WTC11 (cell line): ENCODE data around the gene SLC36A2. TPM values are rescaled to one million over a fixed set of nuclear protein-coding genes. Genes with fewer than 3 reads are reported as not detected.

ENCODE experiments used
- ATAC-seq: fragments of 200-7000 bp; cut with Tn5 transposase; 2 replicates; pipeline ENCODE4 v1.10.0; 2021; ENCODE audit warnings: mild to moderate bottlenecking, moderate library complexity
- Bru-seq: library from RNA; stranded (reverse); fragments of 400-500 nt; gene quantifications from one replicate; lab custom pipeline; 2021; lab: Mats Ljungman, UMichigan
- CTCF ChIA-PET: fragments of 300-600 bp; sonication (Branson Sonifier 250); formaldehyde crosslinking; loops from one replicate; lab custom pipeline; 2021; ENCODE audit warnings: antibody characterized with exemption; lab: Charles Lee
- POLR2A ChIA-PET: fragments of 350-600 bp; sonication (Branson Sonifier 250); formaldehyde crosslinking; loops from one replicate; lab custom pipeline; 2021; ENCODE audit warnings: antibody characterized with exemption; lab: Charles Lee
- DNase-seq: peaks from one replicate; pipeline ENCODE4 v3.0.0; 2021; ENCODE audit warnings: low spot score
- H3K27ac Mint-ChIP-seq: 2 replicates; pipeline ENCODE4 v1.8.0; 2021; ENCODE audit warnings: mixed read lengths
- H3K27me3 Mint-ChIP-seq: 2 replicates; pipeline ENCODE4 v1.8.0; 2021; ENCODE audit warnings: low read depth, mild to moderate bottlenecking, moderate library complexity, mixed read lengths
- H3K36me3 Mint-ChIP-seq: 2 replicates; pipeline ENCODE4 v1.8.0; 2021; ENCODE audit warnings: mixed read lengths
- H3K4me1 Mint-ChIP-seq: 2 replicates; pipeline ENCODE4 v1.8.0; 2022; ENCODE audit warnings: mixed read lengths
- H3K4me3 Mint-ChIP-seq: 2 replicates; pipeline ENCODE4 v1.8.0; 2021; ENCODE audit warnings: mild to moderate bottlenecking, moderate library complexity, mixed read lengths
- H3K9me3 Mint-ChIP-seq: 2 replicates; pipeline ENCODE4 v1.8.0; 2021; ENCODE audit warnings: mixed read lengths
- ATF1 ChIP-seq: sonication (generic); formaldehyde crosslinking; IDR thresholded peaks from 2 replicates; pipeline ENCODE4 v1.8.1; 2023; ENCODE audit warnings: mild to moderate bottlenecking, moderate library complexity, missing genetic modification reagents
- CREB1 ChIP-seq: sonication (generic); formaldehyde crosslinking; IDR thresholded peaks from 2 replicates; pipeline ENCODE4 v1.8.0; 2023; ENCODE audit warnings: mild to moderate bottlenecking, missing genetic modification reagents
- CREM ChIP-seq: sonication (generic); formaldehyde crosslinking; IDR thresholded peaks from 2 replicates; pipeline ENCODE4 v1.8.1; 2022; ENCODE audit warnings: mild to moderate bottlenecking, missing genetic modification reagents, moderate library complexity
- ETV6 ChIP-seq: sonication (generic); formaldehyde crosslinking; IDR thresholded peaks from 2 replicates; pipeline ENCODE4 v1.8.1; 2022; ENCODE audit warnings: mild to moderate bottlenecking, missing genetic modification reagents
- GRHL2 ChIP-seq: fragments of 250-450 bp; sonication (Bioruptor Pico); IDR thresholded peaks from 2 replicates; pipeline ENCODE4 v1.8.0; 2022; ENCODE audit warnings: mild to moderate bottlenecking, moderate library complexity; ENCODE audit not compliant: insufficient replicate concordance, severe bottlenecking
- HMGXB4 ChIP-seq: sonication (generic); formaldehyde crosslinking; IDR thresholded peaks from 2 replicates; pipeline ENCODE4 v1.8.1; 2023; ENCODE audit warnings: mild to moderate bottlenecking, moderate library complexity, missing genetic modification reagents
- JUN ChIP-seq: sonication (generic); formaldehyde crosslinking; IDR thresholded peaks from 2 replicates; pipeline ENCODE4 v1.8.0; 2023; ENCODE audit warnings: mild to moderate bottlenecking, missing genetic modification reagents
- NFATC4 ChIP-seq: fragments of 250-450 bp; sonication (Bioruptor Pico); IDR thresholded peaks from 2 replicates; pipeline ENCODE4 v1.9.0; 2021; ENCODE audit warnings: mild to moderate bottlenecking
- RELA ChIP-seq: sonication (generic); formaldehyde crosslinking; IDR thresholded peaks from 2 replicates; pipeline ENCODE4 v1.8.1; 2022; ENCODE audit warnings: missing genetic modification reagents, mild to moderate bottlenecking, borderline replicate concordance
- SMAD4 ChIP-seq: sonication (generic); formaldehyde crosslinking; IDR thresholded peaks from 2 replicates; pipeline ENCODE4 v1.8.0; 2022; ENCODE audit warnings: mild to moderate bottlenecking, missing genetic modification reagents
- SOX15 ChIP-seq: fragments of 250-450 bp; sonication (Bioruptor Pico); IDR thresholded peaks from 2 replicates; pipeline ENCODE4 v1.9.0; 2021; ENCODE audit warnings: mild to moderate bottlenecking
- TEAD4 ChIP-seq: sonication (generic); formaldehyde crosslinking; IDR thresholded peaks from 2 replicates; pipeline ENCODE4 v1.8.0; 2022; ENCODE audit warnings: mild to moderate bottlenecking, missing genetic modification reagents
- TP53 ChIP-seq: sonication (generic); formaldehyde crosslinking; IDR thresholded peaks from 2 replicates; pipeline ENCODE4 v1.8.1; 2023; ENCODE audit warnings: mild to moderate bottlenecking, missing genetic modification reagents
- ZNF671 ChIP-seq: fragments of 250-450 bp; sonication (Bioruptor Pico); IDR thresholded peaks from 2 replicates; pipeline ENCODE4 v1.8.0; 2021; ENCODE audit warnings: mild to moderate bottlenecking
- long read RNA-seq, 3 experiments: library from RNA in 1 of 3; library from capped mRNA in 1 of 3; library from polyadenylated mRNA in 1 of 3; unstranded in 2 of 3; stranded (forward) in 1 of 3; transcript quantifications; one replicate each; pipeline ENCODE4 v2.0.0, GENCODE V29; 2021
- total RNA-seq: library from RNA; stranded (reverse); gene quantifications from 3 replicates; pipeline ENCODE4 v1.2.3, GENCODE V29; 2021
- TF ChIP-seq, protein P1 (sequence below): sonication (generic); formaldehyde crosslinking; IDR thresholded peaks from 2 replicates; pipeline ENCODE4 v1.8.1; 2022; ENCODE audit warnings: mild to moderate bottlenecking, moderate library complexity, missing genetic modification reagents
- TF ChIP-seq, protein P2 (sequence below): sonication (generic); formaldehyde crosslinking; IDR thresholded peaks from 2 replicates; pipeline ENCODE4 v1.8.1; 2023; ENCODE audit warnings: mild to moderate bottlenecking, missing genetic modification reagents
- TF ChIP-seq, protein P3 (sequence below): fragments of 250-450 bp; sonication (Bioruptor Pico); IDR thresholded peaks from 2 replicates; pipeline ENCODE4 v2.1.2; 2022; ENCODE audit warnings: mild to moderate bottlenecking, moderate library complexity
- TF ChIP-seq, protein P4 (sequence below): sonication (generic); formaldehyde crosslinking; IDR thresholded peaks from 2 replicates; pipeline ENCODE4 v1.8.0; 2022; ENCODE audit warnings: mild to moderate bottlenecking, missing genetic modification reagents
- TF ChIP-seq, protein P5 (sequence below): sonication (generic); formaldehyde crosslinking; conservative IDR thresholded peaks from 2 replicates; pipeline ENCODE4 v1.8.1; 2023; ENCODE audit warnings: mild to moderate bottlenecking, low read depth, missing genetic modification reagents, moderate library complexity
- TF ChIP-seq, protein P6 (sequence below): sonication (generic); formaldehyde crosslinking; IDR thresholded peaks from 2 replicates; pipeline ENCODE4 v1.8.0; 2022; ENCODE audit warnings: mild to moderate bottlenecking, missing genetic modification reagents
- TF ChIP-seq, protein P7 (sequence below): sonication (generic); formaldehyde crosslinking; conservative IDR thresholded peaks from 2 replicates; pipeline ENCODE4 v1.8.1; 2022; ENCODE audit warnings: mild to moderate bottlenecking, missing genetic modification reagents
- TF ChIP-seq, protein P8 (sequence below): sonication (generic); formaldehyde crosslinking; IDR thresholded peaks from 2 replicates; pipeline ENCODE4 v1.8.1; 2022; ENCODE audit warnings: low read depth, mild to moderate bottlenecking, moderate library complexity, missing genetic modification reagents, borderline replicate concordance

SLC36A2 gene
- total RNA-seq, result not detected in 3 replicates
- Bru-seq, nascent RNA, result percentile 1 among the genes with signal in this experiment
- long read RNA-seq, experiment 1, result 0 reads
- long read RNA-seq, experiment 2, result 0 reads
- long read RNA-seq, experiment 3, result 0 reads

- Mint-ChIP-seq H3K36me3 (no peaks in the 10 kb centered on the region), H3K27me3 (peaks cover 21% of the 10 kb centered on the region), H3K9me3 (no peaks in the 10 kb centered on the region), H3K4me3 (no peak within 1 kb of the TSS), H3K27ac (no peak within 1 kb of the TSS), H3K4me1 (peaks cover 41% of the 10 kb centered on the region)
- DNase-seq, result no peak
- CTCF ChIA-PET, result interaction anchor here (1.8 to 3.0 kb wide), 3 partner anchors 10 to 176 kb away, joined by 5 to 8 read pairs (median 6); no protein-coding TSS in a partner anchor
- POLR2A ChIA-PET, result no interaction called here
- TF ChIP-seq RELA (CRISPR knock-in tag) (no peak), JUN (CRISPR knock-in tag) (no peak), TEAD4 (CRISPR knock-in tag) (no peak), ZNF671 (no peak), ATF1 (no peak), TP53 (no peak)
- TF ChIP-seq, protein P1, sequence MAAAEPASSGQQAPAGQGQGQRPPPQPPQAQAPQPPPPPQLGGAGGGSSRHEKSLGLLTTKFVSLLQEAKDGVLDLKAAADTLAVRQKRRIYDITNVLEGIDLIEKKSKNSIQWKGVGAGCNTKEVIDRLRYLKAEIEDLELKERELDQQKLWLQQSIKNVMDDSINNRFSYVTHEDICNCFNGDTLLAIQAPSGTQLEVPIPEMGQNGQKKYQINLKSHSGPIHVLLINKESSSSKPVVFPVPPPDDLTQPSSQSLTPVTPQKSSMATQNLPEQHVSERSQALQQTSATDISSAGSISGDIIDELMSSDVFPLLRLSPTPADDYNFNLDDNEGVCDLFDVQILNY (CRISPR knock-in tag), result no peak
- TF ChIP-seq, protein P2, sequence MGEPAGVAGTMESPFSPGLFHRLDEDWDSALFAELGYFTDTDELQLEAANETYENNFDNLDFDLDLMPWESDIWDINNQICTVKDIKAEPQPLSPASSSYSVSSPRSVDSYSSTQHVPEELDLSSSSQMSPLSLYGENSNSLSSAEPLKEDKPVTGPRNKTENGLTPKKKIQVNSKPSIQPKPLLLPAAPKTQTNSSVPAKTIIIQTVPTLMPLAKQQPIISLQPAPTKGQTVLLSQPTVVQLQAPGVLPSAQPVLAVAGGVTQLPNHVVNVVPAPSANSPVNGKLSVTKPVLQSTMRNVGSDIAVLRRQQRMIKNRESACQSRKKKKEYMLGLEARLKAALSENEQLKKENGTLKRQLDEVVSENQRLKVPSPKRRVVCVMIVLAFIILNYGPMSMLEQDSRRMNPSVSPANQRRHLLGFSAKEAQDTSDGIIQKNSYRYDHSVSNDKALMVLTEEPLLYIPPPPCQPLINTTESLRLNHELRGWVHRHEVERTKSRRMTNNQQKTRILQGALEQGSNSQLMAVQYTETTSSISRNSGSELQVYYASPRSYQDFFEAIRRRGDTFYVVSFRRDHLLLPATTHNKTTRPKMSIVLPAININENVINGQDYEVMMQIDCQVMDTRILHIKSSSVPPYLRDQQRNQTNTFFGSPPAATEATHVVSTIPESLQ (CRISPR knock-in tag), result no peak
- no peak for ATAC-seq
These were observed at the start of gene SLC36A2 for GRCh38 chr5:151347369-151347768. Gene SLC36A2, minus strand, starts transcription at chr5:151347559. Its CDS starts 99 bp downstream, at chr5:151347460.

DNA sequence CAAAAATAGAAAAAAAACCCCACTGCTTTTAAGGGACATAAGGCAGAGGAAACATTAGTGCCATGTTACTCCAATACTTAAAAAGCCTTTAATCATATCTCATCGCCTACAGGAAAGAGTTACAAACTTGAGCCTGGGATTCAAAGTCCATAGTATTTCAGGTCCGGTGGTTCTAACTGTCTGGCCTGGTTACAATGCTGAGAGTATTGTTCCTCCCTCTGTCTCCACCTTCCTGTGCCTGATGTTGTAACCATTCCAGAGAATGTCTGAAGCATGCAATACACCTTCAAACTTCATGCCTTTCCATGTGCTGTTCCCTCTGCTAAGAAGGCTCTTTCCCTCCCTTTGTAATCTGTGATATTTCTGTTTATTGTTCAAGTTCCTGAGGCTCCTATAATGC, 41.6 kb upstream of the SLC36A2 start:
- Mint-ChIP-seq H3K36me3 (peaks cover 13% of the 10 kb centered on the region), H3K27ac (no peak overlapping the region), H3K27me3 (peaks cover 8% of the 10 kb centered on the region), H3K4me3 (no peak overlapping the region), H3K4me1 (peaks cover 44% of the 10 kb centered on the region), H3K9me3 (peaks cover 17% of the 10 kb centered on the region)
- ChIA-PET CTCF (no interaction called here), POLR2A (no interaction called here)
- DNase-seq, result no peak
- no peak for ATAC-seq
- TF ChIP-seq NFATC4 (CRISPR knock-in tag) (no peak), RELA (CRISPR knock-in tag) (no peak), JUN (CRISPR knock-in tag) (no peak), GRHL2 (no peak), ETV6 (CRISPR knock-in tag) (no peak), SOX15 (CRISPR knock-in tag) (no peak), HMGXB4 (CRISPR knock-in tag) (no peak), SMAD4 (no peak), CREB1 (CRISPR knock-in tag) (no peak), CREM (CRISPR knock-in tag) (no peak)
- TF ChIP-seq, protein P3, sequence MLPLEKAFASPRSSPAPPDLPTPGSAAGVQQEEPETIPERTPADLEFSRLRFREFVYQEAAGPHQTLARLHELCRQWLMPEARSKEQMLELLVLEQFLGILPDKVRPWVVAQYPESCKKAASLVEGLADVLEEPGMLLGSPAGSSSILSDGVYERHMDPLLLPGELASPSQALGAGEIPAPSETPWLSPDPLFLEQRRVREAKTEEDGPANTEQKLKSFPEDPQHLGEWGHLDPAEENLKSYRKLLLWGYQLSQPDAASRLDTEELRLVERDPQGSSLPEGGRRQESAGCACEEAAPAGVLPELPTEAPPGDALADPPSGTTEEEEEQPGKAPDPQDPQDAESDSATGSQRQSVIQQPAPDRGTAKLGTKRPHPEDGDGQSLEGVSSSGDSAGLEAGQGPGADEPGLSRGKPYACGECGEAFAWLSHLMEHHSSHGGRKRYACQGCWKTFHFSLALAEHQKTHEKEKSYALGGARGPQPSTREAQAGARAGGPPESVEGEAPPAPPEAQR (CRISPR knock-in tag), result no peak
- TF ChIP-seq, protein P4, sequence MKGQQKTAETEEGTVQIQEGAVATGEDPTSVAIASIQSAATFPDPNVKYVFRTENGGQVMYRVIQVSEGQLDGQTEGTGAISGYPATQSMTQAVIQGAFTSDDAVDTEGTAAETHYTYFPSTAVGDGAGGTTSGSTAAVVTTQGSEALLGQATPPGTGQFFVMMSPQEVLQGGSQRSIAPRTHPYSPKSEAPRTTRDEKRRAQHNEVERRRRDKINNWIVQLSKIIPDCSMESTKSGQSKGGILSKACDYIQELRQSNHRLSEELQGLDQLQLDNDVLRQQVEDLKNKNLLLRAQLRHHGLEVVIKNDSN (CRISPR knock-in tag), result no peak
- TF ChIP-seq, protein P5, sequence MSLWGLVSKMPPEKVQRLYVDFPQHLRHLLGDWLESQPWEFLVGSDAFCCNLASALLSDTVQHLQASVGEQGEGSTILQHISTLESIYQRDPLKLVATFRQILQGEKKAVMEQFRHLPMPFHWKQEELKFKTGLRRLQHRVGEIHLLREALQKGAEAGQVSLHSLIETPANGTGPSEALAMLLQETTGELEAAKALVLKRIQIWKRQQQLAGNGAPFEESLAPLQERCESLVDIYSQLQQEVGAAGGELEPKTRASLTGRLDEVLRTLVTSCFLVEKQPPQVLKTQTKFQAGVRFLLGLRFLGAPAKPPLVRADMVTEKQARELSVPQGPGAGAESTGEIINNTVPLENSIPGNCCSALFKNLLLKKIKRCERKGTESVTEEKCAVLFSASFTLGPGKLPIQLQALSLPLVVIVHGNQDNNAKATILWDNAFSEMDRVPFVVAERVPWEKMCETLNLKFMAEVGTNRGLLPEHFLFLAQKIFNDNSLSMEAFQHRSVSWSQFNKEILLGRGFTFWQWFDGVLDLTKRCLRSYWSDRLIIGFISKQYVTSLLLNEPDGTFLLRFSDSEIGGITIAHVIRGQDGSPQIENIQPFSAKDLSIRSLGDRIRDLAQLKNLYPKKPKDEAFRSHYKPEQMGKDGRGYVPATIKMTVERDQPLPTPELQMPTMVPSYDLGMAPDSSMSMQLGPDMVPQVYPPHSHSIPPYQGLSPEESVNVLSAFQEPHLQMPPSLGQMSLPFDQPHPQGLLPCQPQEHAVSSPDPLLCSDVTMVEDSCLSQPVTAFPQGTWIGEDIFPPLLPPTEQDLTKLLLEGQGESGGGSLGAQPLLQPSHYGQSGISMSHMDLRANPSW (CRISPR knock-in tag), result no peak
- TF ChIP-seq, protein P6, sequence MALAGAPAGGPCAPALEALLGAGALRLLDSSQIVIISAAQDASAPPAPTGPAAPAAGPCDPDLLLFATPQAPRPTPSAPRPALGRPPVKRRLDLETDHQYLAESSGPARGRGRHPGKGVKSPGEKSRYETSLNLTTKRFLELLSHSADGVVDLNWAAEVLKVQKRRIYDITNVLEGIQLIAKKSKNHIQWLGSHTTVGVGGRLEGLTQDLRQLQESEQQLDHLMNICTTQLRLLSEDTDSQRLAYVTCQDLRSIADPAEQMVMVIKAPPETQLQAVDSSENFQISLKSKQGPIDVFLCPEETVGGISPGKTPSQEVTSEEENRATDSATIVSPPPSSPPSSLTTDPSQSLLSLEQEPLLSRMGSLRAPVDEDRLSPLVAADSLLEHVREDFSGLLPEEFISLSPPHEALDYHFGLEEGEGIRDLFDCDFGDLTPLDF (CRISPR knock-in tag), result no peak
- TF ChIP-seq, protein P7, sequence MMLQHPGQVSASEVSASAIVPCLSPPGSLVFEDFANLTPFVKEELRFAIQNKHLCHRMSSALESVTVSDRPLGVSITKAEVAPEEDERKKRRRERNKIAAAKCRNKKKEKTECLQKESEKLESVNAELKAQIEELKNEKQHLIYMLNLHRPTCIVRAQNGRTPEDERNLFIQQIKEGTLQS (CRISPR knock-in tag), result no peak
- TF ChIP-seq, protein P1 (CRISPR knock-in tag), result no peak
- TF ChIP-seq, protein P8, sequence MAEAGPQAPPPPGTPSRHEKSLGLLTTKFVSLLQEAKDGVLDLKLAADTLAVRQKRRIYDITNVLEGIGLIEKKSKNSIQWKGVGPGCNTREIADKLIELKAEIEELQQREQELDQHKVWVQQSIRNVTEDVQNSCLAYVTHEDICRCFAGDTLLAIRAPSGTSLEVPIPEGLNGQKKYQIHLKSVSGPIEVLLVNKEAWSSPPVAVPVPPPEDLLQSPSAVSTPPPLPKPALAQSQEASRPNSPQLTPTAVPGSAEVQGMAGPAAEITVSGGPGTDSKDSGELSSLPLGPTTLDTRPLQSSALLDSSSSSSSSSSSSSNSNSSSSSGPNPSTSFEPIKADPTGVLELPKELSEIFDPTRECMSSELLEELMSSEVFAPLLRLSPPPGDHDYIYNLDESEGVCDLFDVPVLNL (CRISPR knock-in tag), result no peak
